ENCODE results near the gene GPC5.
"Not testable (repeated sequence)": the region's sequence is repeated elsewhere in the genome, so short reads cannot be mapped to it uniquely, and the experiment has no call there.

Gene GPC5

GRCh38 chr13:92656648-92657047 is 1258.2 kb downstream of the GPC5 start:
- DNase-seq (ENCODE audit: low read depth) = no peak

DNA sequence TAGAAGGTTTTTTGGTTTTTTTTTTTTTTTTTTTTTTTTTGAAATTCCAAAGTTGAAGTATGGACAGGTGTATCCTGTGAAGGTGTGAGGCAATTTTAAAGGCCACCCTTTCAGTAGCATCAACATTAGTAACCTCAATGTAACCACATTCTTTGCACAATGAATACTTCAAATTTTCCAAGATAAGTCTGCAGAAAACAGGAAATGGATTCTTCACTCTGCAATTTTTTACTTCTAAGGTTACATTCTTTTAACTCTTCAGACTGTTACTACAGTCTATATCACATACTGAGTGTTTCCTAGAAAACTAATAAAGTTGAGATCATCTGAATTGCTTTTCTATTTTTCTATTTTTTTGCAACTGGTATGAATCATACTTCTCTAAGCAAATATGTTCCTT is 1259.1 kb downstream of the GPC5 start:
- no peak for DNase-seq (ENCODE audit: low read depth)

- no peak for DNase-seq (ENCODE audit: low read depth)
Measured at GRCh38 chr13:92658293-92658692, 1259.9 kb downstream of the GPC5 start.

DNA sequence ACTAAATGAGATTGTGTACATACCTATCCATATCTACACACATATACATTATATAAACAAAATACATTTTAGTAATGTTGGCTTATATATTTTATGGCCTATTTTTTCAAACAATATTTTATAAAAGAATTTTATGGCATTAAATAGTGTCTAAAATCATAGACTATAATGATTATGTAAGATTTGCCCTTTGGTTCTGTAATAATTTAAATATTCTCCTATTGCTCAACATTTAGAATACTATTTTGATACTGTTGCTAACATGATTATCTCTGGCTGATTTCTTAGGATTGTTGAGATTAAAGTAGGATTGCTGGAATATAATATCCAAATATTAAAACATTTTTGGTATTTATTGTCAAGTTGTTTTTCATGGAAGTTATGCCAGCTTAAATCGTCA is 1263.0 kb downstream of the GPC5 start:
- DNase-seq (ENCODE audit: low read depth) = no peak

DNA sequence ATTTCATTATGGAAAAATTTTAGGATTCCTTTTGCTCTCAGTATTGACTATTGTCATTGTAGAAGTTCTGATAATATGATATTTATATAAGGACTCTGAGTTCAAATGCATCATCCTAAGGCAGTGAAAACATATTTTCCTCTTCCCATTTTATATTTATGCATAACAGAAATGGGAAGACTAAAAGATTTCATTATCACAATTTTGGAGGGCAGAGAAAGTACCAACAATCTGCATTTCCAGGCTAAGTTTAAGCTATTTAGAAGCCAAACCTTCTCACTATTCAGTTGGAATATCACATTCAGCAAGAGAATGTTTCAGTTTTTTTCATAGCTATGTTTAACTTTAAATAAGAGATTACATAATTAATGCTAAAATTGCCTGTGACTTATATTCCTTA is 1269.7 kb downstream of the GPC5 start:
- no peak for DNase-seq (ENCODE audit: low read depth)

DNA sequence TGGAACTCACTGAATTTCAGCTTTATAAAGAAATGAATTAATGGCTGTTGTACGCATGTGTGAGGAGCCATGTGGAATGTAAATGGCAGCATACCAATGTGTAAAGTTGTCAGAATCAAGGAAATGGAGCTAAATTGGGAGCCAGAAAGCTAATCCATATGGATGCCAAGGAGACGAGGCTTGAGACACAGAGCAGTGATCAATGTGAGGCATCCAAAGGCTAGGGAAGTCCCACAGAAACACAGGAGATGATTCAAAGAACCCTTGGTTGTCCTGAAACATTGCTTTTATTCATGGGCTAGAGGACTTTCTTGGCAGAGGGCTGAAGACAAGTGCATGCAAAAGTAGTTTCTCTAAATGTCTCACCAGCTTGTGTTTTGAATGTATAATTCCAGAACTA is 1271.7 kb downstream of the GPC5 start:
- no peak for DNase-seq (ENCODE audit: low read depth)

DNA sequence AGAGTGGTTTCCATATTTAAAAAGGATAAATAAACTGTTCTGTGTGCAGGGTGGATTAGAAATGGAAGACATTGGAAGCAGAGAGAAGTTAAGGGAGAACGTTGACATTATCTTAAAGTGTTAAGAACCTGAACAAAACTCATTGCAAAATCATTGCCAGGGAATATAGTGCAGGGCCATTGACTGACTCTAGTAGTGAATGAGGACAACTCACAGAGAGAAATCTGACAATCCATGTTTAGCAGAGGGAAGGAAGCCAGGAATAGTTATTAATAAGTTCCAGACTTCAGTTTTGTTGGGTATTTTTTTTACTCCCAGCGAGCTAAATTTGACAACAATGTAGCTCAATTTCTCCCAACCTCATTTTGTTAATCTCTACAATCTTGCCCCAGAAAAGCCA is 1273.4 kb downstream of the GPC5 start:
- no peak for DNase-seq (ENCODE audit: low read depth)

GRCh38 chr13:92676246-92676645 is 1277.8 kb downstream of the GPC5 start:
- DNase-seq (ENCODE audit: low read depth) = no peak

DNA sequence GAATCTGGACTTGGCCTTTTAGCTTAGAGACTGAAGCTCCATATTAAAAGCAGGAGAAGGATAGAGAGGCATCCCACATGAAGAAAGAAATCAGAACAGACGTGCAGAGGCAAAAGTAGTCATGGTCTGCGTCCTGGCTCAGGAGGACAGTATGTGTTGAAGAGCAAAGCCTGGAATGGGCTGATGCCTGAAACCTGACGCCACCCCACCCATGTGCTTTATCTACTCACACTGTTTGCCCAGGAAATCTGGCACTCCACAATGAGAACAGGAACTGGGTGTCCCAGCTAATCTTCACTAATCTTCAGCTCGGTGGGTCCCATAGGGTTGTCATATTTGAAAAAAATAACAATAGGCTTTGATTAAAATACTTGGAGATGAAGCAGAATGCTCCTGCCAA is 1279.2 kb downstream of the GPC5 start:
- no peak for DNase-seq (ENCODE audit: low read depth)

DNA sequence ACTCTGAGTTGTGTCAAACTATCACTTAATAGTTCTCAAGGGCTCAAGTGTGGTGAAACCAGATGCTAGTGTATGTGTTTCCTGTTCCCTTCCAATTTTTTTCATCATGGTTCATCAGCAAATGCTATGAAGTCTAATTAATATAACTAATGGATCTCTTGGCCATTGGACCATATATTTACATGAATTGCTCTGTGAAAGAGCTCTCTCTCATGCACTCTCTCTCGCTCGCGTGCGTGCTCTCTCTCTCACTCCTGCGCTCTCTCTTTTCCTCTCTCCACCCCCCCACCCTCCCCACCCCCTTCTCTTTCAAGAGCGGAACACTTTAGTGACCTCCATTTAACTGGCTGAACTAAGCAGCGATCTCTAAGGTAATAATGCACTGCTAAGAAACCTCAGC is 1281.2 kb downstream of the GPC5 start:
- no peak for DNase-seq (ENCODE audit: low read depth)

DNA sequence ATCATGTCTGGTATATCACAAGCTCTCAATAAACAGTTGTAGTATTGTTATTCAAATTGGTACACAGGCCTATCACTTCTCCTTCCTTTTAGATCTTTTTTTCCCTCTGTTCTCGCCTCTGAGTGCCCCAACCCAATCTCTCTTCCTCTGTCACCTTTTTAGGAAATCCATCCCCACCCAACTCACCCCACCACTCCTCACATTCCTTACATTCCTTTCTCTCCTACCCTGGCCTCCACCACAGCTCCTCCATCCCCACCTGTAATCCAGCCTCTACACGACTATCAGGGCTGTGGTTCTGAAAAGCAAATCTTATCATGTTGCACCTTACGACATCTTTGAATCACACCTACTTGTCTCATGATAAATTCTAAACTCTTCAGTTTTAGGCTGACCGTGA is 1282.8 kb downstream of the GPC5 start:
- no peak for DNase-seq (ENCODE audit: low read depth)

DNA sequence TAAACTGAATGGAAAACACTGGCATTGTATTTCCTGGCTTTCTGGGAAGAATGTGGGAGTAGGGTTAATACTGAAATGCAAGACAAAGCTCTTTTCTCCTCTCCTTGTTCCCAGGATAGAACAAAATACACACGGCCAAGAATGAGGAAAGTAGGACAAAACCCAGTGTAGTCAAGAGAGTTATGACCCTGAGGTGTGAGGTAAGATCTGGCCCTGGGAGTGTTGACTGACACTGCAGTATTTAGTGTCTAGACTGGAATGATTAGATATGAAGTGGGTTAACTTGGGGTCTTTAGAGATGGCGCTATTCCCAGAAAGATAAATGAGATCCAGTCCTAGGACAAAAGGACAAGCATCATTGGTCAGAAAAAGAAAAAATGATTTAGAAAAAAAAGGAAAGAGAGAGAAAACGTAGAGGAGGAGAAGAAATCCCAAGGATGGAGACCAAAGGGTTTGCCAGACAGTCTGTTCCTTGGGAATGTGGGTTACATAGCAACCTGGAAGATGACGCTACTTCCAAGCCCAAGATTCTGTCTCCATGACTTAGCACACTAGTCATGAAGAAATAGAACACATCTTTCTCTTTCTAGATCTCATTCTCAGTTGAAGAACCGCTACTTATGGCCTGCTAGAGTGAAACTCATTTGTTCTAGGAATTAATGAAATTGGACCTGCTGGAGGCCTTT is 1284.6 kb downstream of the GPC5 start:
- no peak for DNase-seq (ENCODE audit: low read depth)

GRCh38 chr13:92694047-92694446 is 1295.6 kb downstream of the GPC5 start:
- no peak for DNase-seq (ENCODE audit: low read depth)

- DNase-seq (ENCODE audit: low read depth) = not testable (repeated sequence)
Measured at GRCh38 chr13:92695827-92696226, 1297.4 kb downstream of the GPC5 start.

DNA sequence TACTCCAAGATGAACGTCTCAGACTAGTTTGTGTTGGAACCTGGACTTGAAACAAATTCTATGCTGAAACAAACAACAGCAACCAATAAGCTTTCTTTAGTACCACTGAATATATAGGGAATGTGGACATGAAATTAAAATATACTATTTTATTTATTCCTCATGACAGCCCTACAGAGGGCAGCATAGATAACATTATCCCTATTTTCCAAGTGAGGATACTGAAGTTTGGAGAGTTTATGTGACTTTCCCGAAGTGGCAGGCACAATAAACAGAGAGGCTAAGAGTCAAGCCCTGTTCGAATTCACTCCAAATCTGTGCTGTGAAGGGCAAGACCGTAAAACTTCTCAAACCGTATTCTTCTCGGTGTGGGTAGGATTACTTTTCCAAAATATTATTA is 1318.3 kb downstream of the GPC5 start:
- no peak for DNase-seq (ENCODE audit: low read depth)

GRCh38 chr13:92717857-92718256 is 1319.4 kb downstream of the GPC5 start:
- DNase-seq (ENCODE audit: low read depth) = no peak

- no peak for DNase-seq (ENCODE audit: low read depth)
Measured at GRCh38 chr13:92719868-92720267, 1321.4 kb downstream of the GPC5 start.

- DNase-seq (ENCODE audit: low read depth) = no peak
Measured at GRCh38 chr13:92721620-92722019, 1323.2 kb downstream of the GPC5 start.

DNA sequence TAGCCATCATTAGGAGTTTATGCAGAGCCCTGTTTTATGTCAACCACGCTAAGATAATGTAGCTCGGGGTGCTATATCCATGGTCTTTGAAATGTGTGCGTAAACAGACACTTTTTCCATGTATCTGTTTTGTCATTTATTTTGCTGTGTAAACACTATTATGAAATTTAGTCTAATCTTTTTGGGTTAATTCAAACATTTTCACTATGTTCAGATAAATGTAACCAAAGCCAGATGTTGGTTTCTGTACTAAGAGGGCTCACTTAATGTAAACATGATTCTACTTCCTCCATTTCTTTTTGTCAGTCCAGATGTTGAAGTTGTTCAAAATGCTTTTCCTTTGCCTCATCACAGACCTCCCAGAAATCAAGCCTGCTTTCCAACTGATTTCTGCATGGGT is 1328.7 kb downstream of the GPC5 start:
- no peak for DNase-seq (ENCODE audit: low read depth)

DNA sequence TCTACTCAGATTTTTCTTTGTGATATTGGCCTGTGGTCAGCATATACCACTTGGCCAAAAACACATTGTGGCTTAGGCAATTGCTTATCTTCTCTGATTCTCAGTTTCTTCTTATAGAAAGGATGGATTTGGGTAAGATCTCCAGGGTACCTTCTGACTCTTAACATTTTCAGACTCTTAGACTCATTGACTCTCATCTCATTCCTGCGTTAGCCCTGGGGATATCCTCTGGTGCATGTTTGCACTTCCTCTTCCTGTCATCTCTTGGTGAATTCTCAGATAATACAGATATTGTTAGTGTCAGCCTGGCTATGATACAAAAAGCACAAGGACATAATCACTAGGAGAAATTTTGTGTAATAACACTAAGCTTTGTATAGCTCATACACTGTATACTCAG is 1335.6 kb downstream of the GPC5 start:
- DNase-seq (ENCODE audit: low read depth) = no peak

- no peak for DNase-seq (ENCODE audit: low read depth)
Measured at GRCh38 chr13:92734545-92734944, 1336.1 kb downstream of the GPC5 start.

- no peak for DNase-seq (ENCODE audit: low read depth)
Measured at GRCh38 chr13:92735909-92736308, 1337.5 kb downstream of the GPC5 start.

GRCh38 chr13:92739306-92739818 is 1340.9 kb downstream of the GPC5 start:
- no peak for DNase-seq (ENCODE audit: low read depth)

GRCh38 chr13:92743992-92744391 is 1345.6 kb downstream of the GPC5 start:
- DNase-seq (ENCODE audit: low read depth) = no peak
